C1 segment of cervical spinal cord (tissue), 14 donors: ENCODE measurements around the gene PTPRD.
"Not testable (repeated sequence)": the region's sequence is repeated elsewhere in the genome, so short reads cannot be mapped to it uniquely, and the experiment has no call there.

Source experiments
- DNase-seq, 14 donors: peaks; one replicate each; lab custom pipeline; 2025; lab: John Stamatoyannopoulos, UW

The PTPRD gene

DNA sequence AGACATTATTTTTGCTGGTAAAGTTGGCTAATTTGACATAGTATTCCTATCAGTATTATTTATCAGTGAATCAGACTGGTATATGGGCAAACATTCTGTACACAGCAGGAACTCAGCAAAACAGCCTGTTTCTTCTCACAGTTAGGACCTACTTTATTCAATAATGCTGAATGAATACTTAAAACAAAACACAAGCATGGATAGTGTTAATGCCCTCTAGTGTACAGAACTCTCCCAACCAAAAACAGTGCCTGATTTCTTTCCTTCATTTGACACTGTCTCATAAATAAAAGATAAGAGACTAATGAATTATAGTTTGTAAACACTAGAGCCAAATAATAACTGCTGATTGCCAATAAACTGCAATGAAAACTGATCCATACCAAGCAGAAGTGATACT lies 1113.3 kb downstream of the PTPRD start:
- DNase-seq, result no peak

DNA sequence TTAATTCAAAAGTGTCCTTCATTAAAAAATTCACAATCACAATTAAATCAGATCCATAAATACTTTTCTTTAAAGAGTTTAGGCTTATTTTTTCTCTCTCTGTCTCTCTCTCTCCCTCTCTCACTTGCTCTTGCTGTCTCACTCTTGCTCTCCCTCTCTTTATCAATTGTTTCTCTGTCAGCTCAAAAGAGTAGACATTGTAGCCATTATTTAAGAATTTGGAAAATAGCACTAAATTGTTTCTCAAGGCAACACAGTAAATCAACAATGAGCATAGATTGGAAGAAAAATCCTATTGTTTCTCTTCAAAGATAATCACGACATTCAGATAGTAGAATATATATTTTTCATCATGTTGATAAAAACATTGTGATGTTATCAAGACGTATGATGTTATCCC lies 1114.0 kb downstream of the PTPRD start:
- no peak for DNase-seq

DNA sequence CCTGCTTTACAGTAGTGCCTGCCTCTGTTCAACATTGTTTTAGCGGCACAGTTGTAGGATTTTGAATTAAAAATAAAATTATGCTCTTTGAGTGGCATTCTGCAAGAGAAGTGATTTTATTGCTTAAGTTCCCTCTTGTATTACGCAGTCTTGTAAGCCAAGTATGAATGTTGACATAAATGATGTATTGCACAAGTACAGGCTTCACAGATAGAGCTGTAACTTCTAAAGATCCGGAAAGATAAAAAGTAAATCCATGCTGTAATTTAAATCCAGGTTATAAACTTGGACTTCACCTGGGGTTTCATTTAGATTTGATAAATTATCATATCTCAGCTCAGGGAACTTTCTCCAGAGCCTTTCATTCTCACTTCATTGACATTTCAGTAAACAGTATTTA lies 1114.7 kb downstream of the PTPRD start:
- no peak for DNase-seq

DNA sequence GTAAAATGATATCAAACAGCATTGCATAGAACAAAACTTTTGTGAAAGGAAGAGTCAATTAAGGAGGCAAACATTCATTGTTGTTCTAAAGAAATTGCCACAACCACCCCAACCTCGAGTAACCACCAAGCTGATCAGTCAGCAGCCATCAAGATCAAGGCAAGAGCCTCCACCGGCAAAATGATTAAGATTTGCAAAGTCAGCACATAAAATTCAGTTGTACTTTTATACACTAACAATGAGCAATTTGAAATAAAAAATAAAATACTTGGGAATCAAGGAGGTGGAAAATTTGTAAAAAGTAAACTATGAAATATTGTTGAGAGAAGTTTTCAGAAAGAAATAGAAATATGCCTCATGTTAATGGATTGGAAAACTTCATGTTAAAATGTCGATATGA lies 1118.5 kb downstream of the PTPRD start:
- DNase-seq, result no peak

- DNase-seq, result no peak
Observed at GRCh38 chr9:9492506-9492905, 1120.3 kb downstream of the PTPRD start.

- DNase-seq, result no peak
Observed at GRCh38 chr9:9489183-9489582, 1123.6 kb downstream of the PTPRD start.

DNA sequence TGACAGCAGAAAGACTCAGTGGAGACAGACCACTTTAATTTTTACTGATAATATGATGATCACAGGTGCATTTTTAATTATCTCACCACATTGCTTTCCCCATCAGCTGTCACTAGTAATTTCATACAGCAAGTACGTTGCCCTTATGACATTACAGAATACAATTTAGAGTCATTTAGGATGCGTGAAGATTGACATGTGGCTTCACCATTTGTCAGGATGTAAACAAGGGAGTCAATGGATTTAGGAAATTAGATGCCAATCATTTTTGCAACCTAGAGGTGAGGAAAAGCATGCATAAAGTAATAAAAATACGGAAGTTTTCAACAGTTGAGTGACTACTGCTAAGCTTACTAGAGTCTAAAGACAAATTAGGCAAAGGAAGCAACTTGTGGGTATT lies 1129.6 kb downstream of the PTPRD start:
- DNase-seq, result no peak

DNA sequence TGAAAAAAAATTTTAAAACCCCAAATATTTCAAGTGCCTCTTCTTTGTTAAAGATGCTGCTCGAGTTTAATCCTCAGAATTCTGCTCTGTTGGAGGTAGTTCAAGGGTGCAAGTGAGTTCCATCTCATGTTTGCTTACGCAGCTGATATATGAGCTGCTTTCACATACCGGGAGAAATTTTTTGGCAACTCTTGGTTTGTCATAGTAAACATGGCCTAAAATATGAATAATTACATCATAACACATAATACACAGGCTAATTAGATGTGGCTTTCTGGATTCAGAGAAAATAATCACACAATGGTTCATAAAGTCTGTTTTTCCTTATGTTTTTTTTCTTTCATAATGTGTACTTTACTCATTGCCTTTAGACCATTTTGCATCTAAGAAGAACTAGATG lies 1134.1 kb downstream of the PTPRD start:
- no peak for DNase-seq

- DNase-seq, result no peak
Observed at GRCh38 chr9:9469271-9469670, 1143.5 kb downstream of the PTPRD start.

GRCh38 chr9:9441874-9442273 lies 1170.9 kb downstream of the PTPRD start:
- DNase-seq, result not testable (repeated sequence)

DNA sequence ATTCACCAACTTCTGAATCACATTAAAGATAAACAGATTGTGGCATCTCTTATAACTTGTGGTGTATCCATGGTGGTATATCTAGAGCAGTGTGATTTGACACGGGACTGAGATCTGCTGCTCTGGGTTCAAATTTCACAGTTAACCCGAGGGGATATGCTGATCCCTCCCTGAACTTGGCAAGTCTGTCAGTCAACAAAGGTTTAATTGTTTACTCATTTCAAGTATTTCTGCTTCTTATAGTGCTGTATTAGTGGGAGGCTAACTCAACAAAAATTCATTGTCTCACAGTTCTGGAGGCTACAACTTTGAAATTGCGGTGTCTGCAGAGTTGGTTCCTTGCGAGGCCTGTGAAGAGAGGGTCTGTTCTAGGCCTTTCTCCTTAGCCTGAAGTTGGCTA lies 1175.2 kb downstream of the PTPRD start:
- DNase-seq, result no peak

DNA sequence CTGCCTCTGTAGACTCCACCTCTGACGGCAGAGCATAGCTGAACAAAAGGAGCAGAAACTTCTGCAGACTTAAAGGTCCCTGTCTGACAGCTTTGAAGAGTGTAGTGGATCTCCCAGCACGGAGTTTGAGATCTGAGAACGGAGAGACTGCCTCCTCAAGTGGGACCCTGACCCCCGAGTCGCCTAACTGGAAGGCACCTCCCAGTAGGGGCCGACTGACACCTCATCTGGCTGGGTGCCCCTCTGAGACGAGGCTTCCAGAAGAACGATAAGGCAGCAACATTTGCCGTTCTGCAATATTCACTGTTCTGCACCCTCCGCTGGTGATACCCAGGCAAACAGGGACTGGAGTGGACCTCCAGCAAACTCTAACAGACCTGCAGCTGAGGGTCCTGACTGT lies 1186.3 kb downstream of the PTPRD start:
- DNase-seq, result not testable (repeated sequence)

DNA sequence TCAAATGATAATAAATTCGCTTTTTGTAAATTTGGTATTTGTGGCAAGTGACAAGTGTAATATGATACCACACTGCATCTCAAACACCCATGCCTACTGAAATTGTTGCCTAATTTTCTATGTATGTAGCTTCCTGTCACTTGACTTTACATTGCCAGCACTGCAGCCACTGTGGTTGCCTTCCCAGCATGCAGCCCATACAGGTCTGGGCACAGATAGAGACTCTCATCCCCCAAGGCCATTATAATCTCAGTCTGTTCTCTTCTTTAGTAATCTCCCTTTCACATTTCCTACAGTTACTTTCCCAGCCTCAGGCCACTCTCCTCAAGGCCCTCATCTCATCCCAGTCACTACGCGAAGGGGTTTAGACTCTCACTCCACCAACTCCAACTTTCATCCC lies 1200.6 kb downstream of the PTPRD start:
- no peak for DNase-seq

GRCh38 chr9:9410736-9411135 lies 1202.1 kb downstream of the PTPRD start:
- no peak for DNase-seq

- no peak for DNase-seq
Observed at GRCh38 chr9:9399982-9400381, 1212.8 kb downstream of the PTPRD start.

DNA sequence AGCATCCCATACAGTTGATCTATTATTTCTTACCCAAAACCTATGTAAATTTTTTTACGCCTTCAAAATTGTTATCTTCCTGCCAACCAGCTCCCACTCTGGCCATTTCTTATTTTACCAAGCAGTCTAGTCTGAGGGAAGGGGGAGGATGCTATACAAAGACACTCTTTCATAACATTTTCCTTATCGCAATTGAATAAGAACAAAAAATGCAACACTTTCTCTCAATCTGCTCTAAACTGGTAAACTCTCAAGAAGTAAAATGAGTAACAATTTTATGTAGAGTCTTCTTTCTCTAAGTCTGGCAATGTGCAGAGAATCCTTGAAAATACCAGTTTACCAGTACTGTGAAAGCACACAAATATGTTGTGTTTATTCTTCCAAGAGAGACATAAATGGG lies 1216.3 kb downstream of the PTPRD start:
- DNase-seq, result no peak

DNA sequence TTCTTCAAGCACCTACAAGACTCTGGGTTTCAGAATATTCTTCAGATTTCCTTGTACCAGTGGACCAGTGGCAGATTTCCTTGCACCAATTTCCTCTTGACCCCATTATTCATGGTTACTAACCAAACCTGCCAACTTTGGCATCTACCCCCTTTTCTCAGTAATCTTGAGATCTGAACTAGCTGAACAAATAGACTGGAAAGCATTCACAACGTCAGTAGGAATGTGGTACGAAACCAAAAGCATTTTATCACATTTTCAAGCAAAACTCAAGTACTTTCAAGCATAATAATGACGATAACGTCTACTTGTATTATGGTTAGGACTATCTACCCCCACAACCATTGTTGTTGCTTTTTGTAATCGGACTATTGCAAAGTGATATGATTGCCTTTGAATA lies 1217.3 kb downstream of the PTPRD start:
- DNase-seq, result no peak

DNA sequence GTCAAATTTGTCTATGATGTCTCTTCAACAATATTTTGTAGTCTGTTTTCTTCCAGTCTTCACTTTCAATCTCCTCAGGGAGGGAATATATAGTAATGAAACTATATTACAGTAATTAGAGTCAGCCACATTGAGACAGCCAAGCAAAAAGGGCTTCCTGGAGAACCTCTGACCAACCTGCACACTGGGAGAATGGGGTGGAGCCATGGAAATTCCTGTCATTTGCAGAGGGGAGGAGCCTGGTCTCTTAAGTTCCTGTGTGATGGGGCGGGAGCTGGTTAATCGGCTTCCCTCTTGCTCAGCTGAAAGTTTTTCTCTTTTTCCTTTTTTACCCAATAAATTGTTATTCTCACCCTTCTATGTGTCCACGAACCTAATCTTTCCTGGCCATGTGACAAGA lies 1220.0 kb downstream of the PTPRD start:
- no peak for DNase-seq

DNA sequence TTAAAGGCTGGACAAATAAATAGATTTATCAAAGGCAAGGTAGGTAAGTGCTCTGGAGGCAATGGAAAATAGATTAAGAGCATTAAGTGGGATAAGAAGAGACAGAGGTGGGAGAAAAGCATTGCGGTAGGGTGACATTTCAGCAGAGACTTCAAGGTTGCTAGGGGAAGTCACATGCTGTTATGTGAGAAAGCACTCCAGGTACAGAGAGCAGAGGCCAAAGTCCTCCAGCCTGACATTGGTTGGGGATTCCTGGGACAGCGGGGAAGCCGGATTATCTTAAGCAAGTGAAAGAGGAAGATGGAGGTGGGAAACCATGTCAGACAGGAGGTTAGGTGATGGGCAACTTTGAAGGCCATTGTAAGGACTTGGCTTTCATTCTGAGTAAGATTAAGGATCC lies 1222.9 kb downstream of the PTPRD start:
- no peak for DNase-seq

- no peak for DNase-seq
Observed at GRCh38 chr9:9387511-9388115, 1225.2 kb downstream of the PTPRD start.

GRCh38 chr9:9362332-9362731 lies 1250.5 kb downstream of the PTPRD start:
- no peak for DNase-seq

GRCh38 chr9:9352877-9353481 lies 1259.8 kb downstream of the PTPRD start:
- peak in 1 of 14 donors; percentile 3 for DNase-seq

DNA sequence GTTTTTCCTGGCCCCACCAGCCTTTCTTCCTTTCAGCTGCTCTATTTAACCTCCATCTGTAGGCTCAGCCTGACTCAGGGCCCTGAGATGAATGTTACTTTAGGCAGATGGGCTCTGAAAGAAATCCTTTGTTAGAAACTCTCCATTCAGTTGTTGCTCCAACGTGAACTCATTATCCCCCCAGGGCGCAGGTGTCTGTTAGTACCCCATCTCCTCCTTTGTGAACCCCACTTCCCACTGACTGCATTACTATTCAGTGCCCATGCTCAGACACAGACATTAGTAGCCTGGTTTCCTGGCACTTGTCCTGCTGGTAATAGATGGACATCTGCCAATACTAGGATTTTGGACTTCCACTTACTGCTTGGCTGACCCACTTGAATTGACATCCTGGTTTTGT lies 1271.6 kb downstream of the PTPRD start:
- peak in 9 of 14 donors; percentile 4 to 34 (median 15) for DNase-seq

DNA sequence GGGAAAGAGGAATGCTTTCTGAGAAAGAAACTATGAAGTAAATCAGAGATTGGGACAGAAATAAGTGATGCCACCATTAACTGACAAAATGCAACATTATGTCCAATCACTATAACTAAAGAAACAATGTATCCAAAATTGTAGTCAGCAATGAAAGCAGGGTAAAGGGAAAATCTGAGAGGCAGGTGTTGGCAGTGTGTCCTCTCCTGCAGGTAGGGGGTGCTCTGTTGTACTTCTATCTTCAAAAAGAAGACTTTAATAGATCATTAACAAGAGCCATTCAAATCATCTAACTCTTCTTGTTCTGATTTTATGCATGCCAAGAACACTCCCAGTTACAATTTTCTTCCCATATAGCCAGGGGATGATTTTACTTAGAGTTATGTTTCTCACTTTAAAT lies 1275.7 kb downstream of the PTPRD start:
- no peak for DNase-seq
